Epidermal melanocyte (primary cell): ENCODE data around the gene GLE1.
A peak's percentile ranks its signal among the peaks of the same experiment; 100 is the strongest.
"Not testable (repeated sequence)": the region's sequence is repeated elsewhere in the genome, so short reads cannot be mapped to it uniquely, and the experiment has no call there.

Experiments
- DNase-seq: peaks from one replicate; pipeline ENCODE4 v3.0.0; 2011; ENCODE audit warnings: low spot score; ENCODE audit not compliant: insufficient read length

Gene GLE1

DNA sequence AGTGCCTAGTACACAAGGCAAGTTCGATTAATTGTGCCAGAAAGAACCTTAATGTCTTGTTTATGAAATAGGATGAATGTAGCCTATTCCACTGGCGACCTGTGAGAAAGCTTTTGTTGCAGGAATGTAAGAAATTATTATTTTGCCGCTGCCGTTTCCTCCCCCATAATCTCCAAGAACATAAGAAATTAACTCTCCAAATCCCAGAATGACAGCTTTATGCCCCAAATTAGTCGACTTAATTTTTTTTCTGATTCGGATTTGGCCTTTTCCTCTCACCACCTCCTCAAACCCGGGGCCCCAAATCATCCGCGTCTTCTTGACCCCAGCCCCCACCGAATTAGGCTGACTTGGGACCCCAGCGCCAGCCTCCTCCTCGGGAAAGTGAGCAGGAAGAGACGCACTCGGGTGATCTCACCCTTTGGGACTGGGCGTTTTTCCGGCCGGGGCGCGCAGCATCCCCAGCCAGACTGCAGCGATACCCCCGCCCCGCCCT, 47.2 kb downstream of the GLE1 start:
- peak; percentile 85 for DNase-seq

- peak; percentile 84 for DNase-seq
Measured at GRCh38 chr9:128552153-128552743, 47.7 kb downstream of the GLE1 start, which contains the start of gene SPTAN1. Gene SPTAN1 (plus strand): TSS chr9:128552587. CDS start chr9:128566741, 14,154 bp downstream.

- DNase-seq, result no peak
Measured at GRCh38 chr9:128552744-128553440, 48.4 kb downstream of the GLE1 start.

DNA sequence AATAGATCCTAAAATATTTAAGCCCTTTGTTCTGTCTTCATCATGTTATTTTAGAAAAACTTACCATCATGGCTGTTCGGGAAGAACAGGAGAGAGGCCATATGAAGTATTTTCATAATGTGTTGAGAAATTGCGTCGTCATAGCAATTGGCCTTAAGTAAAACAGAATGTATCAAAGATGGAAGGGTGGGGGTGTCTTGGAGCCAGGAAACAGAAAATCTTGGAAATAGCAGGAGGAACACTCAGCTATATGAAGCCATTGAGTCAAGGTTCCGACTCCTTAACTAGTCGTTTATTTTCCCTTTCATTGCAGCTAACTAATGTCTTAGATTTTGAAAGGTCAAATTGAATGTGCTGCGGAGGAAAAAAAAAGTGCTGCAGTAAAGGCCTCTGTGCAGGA, 49.2 kb downstream of the GLE1 start:
- DNase-seq, result no peak

- DNase-seq, result peak; percentile 75
Measured at GRCh38 chr9:128554155-128554862, 49.8 kb downstream of the GLE1 start.

DNA sequence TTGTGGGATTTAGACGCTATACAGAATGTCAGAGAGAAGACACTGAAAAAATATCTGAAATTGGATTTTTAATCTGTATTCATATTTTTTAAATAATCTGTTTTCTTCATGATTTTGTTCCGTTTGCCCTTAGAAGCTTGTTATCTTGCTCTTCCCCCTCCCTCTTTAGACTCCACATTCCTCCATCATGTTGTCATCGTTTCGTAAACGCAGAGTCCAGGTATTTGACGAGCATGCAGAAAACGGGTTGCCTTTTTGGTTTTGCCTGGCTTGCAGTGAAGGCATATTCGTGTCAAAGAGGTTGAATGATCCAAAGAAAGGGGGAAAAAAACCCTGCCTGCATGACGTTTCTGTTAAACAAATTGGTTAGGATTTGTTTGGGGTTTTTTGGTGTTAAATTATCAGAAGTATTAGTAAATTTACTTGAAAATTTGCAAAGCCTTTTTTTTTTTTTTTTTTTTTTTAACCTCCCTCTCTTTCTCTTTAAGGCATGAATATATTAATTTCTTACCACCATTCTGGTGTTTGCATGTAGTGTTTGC, 50.7 kb downstream of the GLE1 start:
- no peak for DNase-seq

GRCh38 chr9:128556276-128556675, 51.8 kb downstream of the GLE1 start:
- DNase-seq, result no peak

DNA sequence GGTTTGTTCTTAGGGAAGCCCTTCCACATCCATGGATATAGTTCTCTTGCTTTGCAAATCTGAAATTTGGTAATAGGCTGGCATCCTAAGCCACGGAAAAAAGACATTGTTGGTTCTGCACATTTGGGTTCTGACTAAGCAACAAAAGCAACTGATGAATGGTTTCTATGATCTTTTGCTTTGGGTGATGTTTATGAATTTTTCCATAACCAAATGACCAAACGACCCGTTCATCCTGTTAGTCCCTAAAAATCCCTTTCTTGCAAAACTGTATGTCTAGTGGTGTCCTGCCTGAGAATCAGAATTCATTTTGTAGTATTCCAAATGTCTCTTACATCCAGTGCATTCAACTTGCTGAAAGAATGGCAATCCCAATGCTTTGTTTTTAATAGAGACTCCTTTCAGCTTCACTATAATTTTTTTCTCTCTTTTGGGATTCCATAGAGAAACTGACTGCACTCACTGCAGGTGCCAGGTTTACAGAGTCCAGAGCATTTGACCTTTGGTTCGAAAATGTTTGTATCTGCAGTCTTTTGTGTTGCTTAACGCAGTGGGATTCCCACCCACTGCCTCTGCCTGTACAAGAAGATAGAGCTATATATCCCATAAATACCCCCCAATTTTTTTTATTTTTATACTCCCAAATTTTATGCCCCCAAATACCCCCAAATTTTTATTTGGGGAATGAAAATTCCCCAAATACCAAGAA, 52.6 kb downstream of the GLE1 start:
- DNase-seq, result no peak

DNA sequence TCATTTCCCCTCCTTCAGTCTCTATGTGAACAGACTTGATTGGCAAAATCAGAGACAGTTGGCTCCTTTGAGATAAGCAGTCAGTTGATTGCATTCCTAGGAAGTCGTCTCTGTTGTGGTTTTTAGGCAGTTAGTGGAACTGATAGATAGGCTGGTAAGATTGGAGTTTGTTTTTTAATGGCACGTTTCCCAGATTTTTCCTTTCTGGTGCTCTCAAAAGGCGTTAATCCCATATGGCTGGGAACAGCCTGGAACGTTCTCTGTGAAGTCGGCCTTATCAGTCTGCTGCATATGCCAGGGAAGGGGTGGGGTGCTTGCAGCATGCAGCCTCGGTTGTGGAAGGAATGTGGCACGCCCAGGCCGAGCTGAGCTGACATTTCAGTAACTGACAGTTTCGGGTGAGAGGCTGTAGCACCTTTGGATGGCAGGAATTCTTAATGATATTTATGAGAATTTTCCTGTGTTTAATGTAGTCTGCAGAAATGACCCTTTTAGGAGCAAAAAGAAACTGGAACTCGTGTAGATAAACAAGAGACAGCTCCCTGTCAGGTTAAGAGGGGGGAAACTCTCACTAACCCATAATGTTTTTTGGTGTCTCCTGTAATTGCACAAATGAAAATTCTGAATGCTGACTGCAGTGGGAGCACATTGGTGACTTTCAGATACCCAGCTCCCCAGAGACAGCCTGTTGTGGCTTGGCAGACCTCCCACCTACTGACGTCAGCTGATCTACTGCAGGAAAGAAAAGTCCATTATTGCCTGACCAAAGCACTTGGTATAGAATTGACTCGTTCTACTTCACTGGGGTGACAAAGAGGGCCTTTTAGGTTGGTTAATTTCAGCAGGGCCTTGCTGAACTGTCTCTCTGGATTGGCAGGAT, 54.2 kb downstream of the GLE1 start:
- peak; percentile 59 for DNase-seq

DNA sequence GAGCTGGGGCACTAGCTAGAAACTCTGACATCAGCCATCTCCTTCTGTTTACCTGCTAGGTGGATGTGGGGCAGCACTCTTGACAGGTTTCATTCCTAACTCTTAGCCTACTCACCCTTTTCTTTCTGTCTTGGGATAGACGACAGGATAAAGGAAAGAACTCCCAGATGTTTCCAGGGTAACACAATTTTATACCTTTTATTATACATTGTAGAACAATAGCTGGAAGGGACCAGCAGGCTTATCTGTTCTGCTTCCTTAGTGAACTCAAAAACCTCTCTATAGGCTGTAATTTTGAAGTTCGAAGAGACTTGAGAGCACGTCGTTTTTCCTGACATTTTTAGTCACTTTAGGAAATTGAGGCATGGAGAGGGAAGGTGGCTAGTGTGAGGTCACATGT, 61.1 kb downstream of the GLE1 start:
- DNase-seq, result no peak

DNA sequence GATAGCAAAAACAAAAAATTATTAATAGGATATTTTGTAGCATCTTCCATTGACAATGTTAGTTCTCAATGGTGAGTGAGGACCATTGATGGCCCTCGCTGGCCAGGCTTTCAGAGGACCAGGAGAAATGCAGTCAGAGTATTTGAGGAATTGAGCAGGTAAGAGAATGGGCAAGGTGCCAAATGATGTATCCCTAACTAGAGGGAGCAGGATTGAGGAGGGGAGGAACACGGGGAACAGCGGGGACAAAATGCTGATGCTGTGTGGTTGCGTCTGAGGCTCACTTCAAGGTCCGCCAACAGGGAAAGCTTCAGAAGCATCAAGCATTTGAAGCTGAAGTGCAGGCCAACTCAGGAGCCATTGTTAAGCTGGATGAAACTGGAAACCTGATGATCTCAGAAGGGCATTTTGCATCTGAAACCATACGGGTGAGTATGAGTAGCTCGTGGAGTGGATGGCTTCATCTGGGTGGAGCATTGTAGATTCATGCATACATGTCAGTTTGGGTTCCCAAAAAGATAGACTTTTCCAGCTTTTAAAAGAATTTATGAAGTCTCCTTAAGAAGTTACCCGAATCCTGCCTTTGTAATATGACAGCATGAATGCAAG, 64.1 kb downstream of the GLE1 start:
- no peak for DNase-seq

DNA sequence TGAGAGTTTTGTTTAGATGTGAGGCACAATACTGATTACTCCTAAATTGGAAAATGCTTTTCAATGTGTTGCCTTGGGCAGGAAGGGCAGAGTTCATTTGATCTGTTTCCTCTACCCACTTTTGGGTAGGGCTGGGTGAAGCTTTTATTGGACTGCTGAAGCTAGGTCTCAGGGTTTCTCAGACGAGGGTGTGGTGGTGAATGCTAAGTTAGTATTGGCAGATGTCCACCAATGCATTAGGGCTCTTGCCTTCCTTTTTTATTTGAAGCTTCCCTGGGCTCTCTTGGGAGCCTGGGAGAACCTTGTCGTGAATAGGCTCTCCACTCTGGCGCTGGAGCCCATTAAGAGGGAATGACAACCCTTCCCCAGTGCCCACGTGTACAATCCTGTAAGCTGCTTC, 71.0 kb downstream of the GLE1 start:
- DNase-seq, result no peak

DNA sequence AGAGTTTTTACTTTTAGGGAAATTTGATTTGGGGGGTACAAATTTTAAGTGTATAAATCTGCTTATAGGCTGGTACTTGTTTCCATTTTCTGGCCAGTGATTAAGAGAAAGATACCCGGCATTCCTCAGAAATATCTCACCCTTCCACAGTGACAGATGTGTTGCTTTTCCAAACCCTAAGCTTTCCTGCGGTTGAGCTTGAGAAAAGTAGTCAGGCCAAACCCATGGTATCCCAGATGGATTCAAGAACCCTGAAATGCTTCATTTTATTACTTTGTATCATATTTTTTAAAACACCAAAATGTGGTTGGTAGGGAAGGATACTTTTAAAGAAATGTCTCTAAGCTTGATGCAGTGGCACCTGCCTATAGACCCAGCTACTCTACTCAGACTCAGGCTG, 71.4 kb downstream of the GLE1 start:
- DNase-seq, result no peak

DNA sequence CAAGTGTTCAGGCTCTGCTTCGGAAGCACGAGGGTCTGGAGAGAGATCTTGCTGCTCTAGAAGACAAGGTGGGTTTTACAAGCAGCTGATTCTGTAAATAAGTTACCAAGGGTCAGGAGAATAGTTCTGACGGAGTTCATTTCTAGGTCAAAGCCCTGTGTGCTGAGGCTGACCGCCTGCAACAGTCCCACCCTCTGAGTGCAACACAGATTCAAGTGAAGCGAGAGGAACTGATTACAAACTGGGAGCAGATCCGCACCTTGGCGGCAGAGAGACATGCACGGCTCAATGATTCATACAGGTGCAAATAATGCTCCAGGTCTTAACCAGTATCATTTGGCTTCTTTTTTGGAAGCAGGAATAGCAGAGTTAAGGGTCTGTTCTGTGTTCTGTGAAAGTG, 72.7 kb downstream of the GLE1 start:
- no peak for DNase-seq

DNA sequence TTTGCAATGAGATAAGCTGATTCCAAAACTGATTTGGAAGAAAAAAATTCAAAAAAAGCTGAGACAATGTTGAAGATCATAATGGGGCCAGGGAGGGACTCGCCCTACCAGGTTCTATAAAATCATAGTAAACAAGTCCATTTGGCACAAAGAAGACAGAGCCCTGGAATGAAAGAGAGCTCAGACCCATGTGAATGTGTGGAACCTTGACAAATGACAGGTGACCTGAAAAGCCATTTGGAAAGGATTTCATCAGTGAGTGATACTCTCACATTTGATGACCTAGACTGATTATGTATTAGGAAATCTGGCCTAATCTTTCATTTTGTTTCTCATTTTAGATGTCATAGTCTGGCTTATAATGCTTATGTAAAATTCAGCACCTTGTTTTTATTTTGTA, 74.7 kb downstream of the GLE1 start:
- no peak for DNase-seq

DNA sequence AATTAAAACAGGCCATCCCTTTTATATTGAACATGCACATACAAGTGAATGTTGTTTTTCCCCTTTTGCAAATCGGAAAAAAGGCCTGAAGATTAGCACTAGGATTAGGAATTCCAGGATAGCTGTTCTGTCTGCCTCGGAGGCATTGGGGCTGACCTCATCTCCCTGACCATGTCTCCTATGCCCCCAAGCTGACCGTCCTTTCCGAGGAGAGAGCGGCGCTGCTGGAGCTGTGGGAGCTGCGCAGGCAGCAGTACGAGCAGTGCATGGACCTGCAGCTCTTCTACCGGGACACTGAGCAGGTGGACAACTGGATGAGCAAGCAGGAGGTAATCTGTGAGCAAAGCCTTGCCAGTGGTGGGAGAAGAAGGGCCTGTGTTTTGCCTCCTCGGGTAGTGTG, 76.2 kb downstream of the GLE1 start:
- no peak for DNase-seq

GRCh38 chr9:128585155-128585554, 80.6 kb downstream of the GLE1 start:
- not testable (repeated sequence) for DNase-seq

DNA sequence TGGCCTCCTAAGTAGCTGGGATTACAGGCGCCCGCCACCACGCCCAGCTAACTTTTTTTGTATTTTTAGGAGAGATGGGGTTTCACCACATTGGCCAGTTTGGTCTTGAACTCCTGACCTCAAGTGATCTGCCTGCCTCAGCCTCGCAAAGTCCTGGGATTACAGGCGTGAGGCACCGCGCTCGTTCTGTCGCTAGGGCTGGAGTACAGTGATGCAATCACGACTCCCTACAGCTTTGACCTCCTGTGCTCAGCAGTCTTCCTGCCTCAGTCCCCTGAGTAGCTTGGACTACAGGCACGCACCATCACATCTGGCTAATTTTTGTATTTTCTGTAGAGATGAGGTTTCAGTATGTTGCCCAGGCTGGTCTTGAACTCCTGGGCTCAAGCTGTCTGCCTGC, 82.4 kb downstream of the GLE1 start:
- DNase-seq, result not testable (repeated sequence)

- DNase-seq, result no peak
Measured at GRCh38 chr9:128587453-128587852, 82.9 kb downstream of the GLE1 start.

- no peak for DNase-seq
Measured at GRCh38 chr9:128588581-128589233, 84.2 kb downstream of the GLE1 start.
